ENCODE measurements around the gene RAPGEF1.

DNA sequence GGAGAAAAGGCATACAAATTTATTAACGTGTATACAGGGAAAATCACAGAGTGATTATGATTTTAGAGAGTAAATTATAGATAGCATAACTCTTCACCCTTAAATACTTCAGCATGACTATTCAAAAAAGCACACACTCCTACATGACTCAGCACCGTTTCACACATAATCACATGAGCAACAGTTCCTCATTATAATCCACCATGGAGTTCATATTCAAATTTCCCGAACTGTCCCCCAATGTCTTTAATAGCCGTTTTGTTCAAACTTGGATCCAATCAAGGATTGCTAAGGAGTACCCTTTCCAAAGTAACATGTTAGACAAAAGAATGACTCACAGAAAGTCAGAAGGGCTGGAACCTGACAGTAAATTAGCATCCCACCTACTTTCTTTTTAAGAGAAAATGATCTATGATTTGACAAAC lies 32.1 kb downstream of the RAPGEF1 start:
- TF ChIP-seq POLR2AphosphoS5 (IDR thresholded peaks at IDR 0.05; ENCODE audit: low read depth, low read length) (no peak), PAX5 (IDR thresholded peaks at IDR 0.05; ENCODE audit: insufficient read depth, low read length, severe bottlenecking) (no peak), POLR2A (IDR thresholded peaks at IDR 0.05; ENCODE audit: low read depth, low read length) (no peak), TAF1 (IDR thresholded peaks at IDR 0.05; ENCODE audit: low read depth, low read length) (no peak)
